OCI-LY7 (cell line): ENCODE results near the gene SLC26A3. TPM values are rescaled to one million over a fixed set of nuclear protein-coding genes. Genes with fewer than 3 reads are reported as not detected.

Experiments
- BruUV-seq: library from RNA; stranded (reverse); fragments of 400-500 nt; replicated peaks from 2 replicates; lab custom pipeline; 2021; lab: Mats Ljungman, UMichigan
- CTCF ChIA-PET: fragments of 300-600 bp; sonication (Branson Sonifier 250); formaldehyde crosslinking; loops from one replicate; lab custom pipeline; 2022; ENCODE audit warnings: antibody characterized with exemption; ENCODE audit not compliant: unreplicated experiment; lab: Charles Lee
- POLR2A ChIA-PET: fragments of 300-600 bp; sonication (Branson Sonifier 250); formaldehyde crosslinking; loops from one replicate; lab custom pipeline; 2022; ENCODE audit warnings: antibody characterized with exemption; lab: Charles Lee
- DNase-seq: peaks from one replicate; pipeline ENCODE4 v3.0.0-alpha.2; 2015; ENCODE audit warnings: low spot score
- H2AFZ ChIP-seq: fragments of 200-600 bp; sonication (generic), shearing (Covaris generic); 2 replicates; pipeline ENCODE4 v1.6.1; 2014; ENCODE audit warnings: mild to moderate bottlenecking, antibody characterized with exemption, low read length, moderate library complexity
- H3K27ac ChIP-seq: fragments of 200-600 bp; sonication (generic); 2 replicates; pipeline ENCODE4 v1.5.1; 2014; ENCODE audit warnings: mixed run types, low read depth, mild to moderate bottlenecking, moderate library complexity, low read length, inconsistent platforms; ENCODE audit not compliant: poor library complexity, severe bottlenecking
- H3K36me3 ChIP-seq: fragments of 200-600 bp; sonication (generic); 2 replicates; pipeline ENCODE4 v1.6.1; 2014; ENCODE audit warnings: mild to moderate bottlenecking, antibody characterized with exemption, low read length, moderate library complexity, mixed read lengths; ENCODE audit not compliant: insufficient read depth
- H3K4me1 ChIP-seq: fragments of 200-600 bp; sonication (generic); 2 replicates; pipeline ENCODE4 v1.5.1; 2014; ENCODE audit warnings: mild to moderate bottlenecking, low read length; ENCODE audit not compliant: insufficient read depth, poor library complexity, severe bottlenecking
- H3K4me2 ChIP-seq: fragments of 200-600 bp; sonication (generic); 2 replicates; pipeline ENCODE4 v1.6.1; 2014; ENCODE audit warnings: mild to moderate bottlenecking, low read length
- H3K4me3 ChIP-seq: fragments of 200-600 bp; sonication (generic); 2 replicates; pipeline ENCODE4 v1.5.1; 2014; ENCODE audit warnings: mild to moderate bottlenecking, low read depth, low read length; ENCODE audit not compliant: poor library complexity, severe bottlenecking
- H3K79me2 ChIP-seq: fragments of 200-600 bp; sonication (generic); 2 replicates; pipeline ENCODE4 v1.6.1; 2016; ENCODE audit warnings: low read depth, mild to moderate bottlenecking, low read length, moderate library complexity, mixed read lengths; ENCODE audit not compliant: insufficient read depth
- H3K9me2 ChIP-seq: fragments of 200-600 bp; sonication (generic); 2 replicates; pipeline ENCODE4 v1.6.1; 2016; ENCODE audit warnings: mild to moderate bottlenecking, low read length, mixed read lengths; ENCODE audit not compliant: insufficient read depth
- H3K9me3 ChIP-seq: fragments of 200-600 bp; sonication (generic); 2 replicates; pipeline ENCODE4 v1.6.1; 2014; ENCODE audit warnings: mild to moderate bottlenecking, mixed run types, low read length, mixed read lengths
- H4K20me1 ChIP-seq: fragments of 200-600 bp; sonication (generic); 2 replicates; pipeline ENCODE4 v1.6.1; 2014; ENCODE audit warnings: mild to moderate bottlenecking, antibody characterized with exemption, low read length, moderate library complexity, mixed read lengths; ENCODE audit not compliant: insufficient read depth
- CTCF ChIP-seq: fragments of 200-600 bp; sonication (generic); conservative IDR thresholded peaks from 2 replicates; pipeline ENCODE4 v1.5.1; 2014; ENCODE audit warnings: mild to moderate bottlenecking, antibody characterized with exemption, low read length, moderate library complexity, mixed read lengths
- EZH2phosphoT487 ChIP-seq: fragments of 200-600 bp; sonication (generic); IDR thresholded peaks from 2 replicates; pipeline ENCODE4 v1.6.1; 2018; ENCODE audit warnings: low read depth, borderline replicate concordance, mild to moderate bottlenecking, mixed run types, antibody characterized with exemption, low read length, moderate library complexity, mixed read lengths
- intact Hi-C: fragments of 100-400 bp; cut with micrococcal nuclease; formaldehyde crosslinking; loops from one replicate; pipeline ENCODE4 v1.10.0; 2022; ENCODE audit not compliant: unreplicated experiment
- total RNA-seq, 2 experiments: library from RNA; depleted of rRNA in 1 of 2; stranded (reverse); fragments of >200 nt in 1 of 2; shearing (Covaris generic) in 1 of 2; gene quantifications; 2 replicates each; pipeline ENCODE4 v1.2.3, GENCODE V29; 2014 to 2022

The SLC26A3 gene
- total RNA-seq, 2 experiments from 2014 or later, result not detected

DNA sequence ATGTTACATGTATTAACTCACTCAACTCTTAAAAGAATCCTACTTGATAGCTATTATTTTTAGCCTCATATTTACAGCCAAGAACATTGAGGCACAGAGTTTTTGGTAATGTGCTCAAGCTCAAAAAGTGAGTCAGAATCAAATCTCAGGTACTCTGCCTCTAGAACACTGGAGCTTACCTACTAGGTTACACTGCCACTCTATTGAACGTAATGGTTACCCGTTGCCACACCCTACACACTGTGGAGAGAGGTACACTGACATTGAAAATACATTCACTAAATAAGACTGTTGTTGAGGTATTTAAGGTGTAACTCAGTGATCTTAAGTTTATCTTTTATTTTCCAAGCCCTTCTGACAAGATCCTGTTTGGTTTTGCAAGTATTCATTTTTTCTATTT, 17.9 kb downstream of the SLC26A3 start:
- H3K9me2 ChIP-seq, result no peaks in the 10 kb centered on the region
- H3K36me3 ChIP-seq, result no peaks in the 10 kb centered on the region
- intact Hi-C loops, result no loop called here
- ChIA-PET CTCF (no interaction called here), POLR2A (no interaction called here)
- H3K4me1 ChIP-seq, result no peaks in the 10 kb centered on the region
- TF ChIP-seq CTCF, result no peak
- TF ChIP-seq EZH2phosphoT487, result no peak
- no peak overlapping the region for H2AFZ ChIP-seq
- BruUV-seq, result no TSS peak
- no peak overlapping the region for H3K27ac ChIP-seq
- H3K9me3 ChIP-seq, result no peaks in the 10 kb centered on the region
- no peaks in the 10 kb centered on the region for H4K20me1 ChIP-seq
- H3K79me2 ChIP-seq, result no peaks in the 10 kb centered on the region
- no peak overlapping the region for H3K4me2 ChIP-seq
- no peak for DNase-seq
- H3K4me3 ChIP-seq, result no peak overlapping the region

DNA sequence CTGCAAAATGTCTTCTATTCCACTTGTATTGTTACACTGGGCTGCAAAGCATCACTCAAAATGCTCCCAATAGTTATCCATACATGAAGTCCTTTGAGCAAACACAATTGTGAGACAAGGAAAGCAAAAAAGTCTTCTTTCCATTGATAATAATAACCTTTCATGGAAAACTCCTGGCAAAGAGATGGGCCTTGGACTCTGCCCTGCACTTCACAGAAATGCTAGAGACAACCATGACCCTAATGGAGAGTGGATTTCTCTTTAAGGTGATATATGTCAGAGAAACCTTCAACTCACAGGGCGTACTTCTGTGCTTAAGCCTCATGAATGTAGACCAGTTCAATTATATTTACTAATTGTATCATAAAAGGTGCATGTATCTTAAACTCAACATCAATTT, 19.4 kb downstream of the SLC26A3 start:
- ChIA-PET CTCF (no interaction called here), POLR2A (no interaction called here)
- no peak for DNase-seq
- no TSS peak for BruUV-seq
- H3K9me2 ChIP-seq, result no peaks in the 10 kb centered on the region
- intact Hi-C loops, result no loop called here
- no peaks in the 10 kb centered on the region for H4K20me1 ChIP-seq
- H3K9me3 ChIP-seq, result no peaks in the 10 kb centered on the region
- no peak overlapping the region for H3K27ac ChIP-seq
- no peaks in the 10 kb centered on the region for H3K79me2 ChIP-seq
- H2AFZ ChIP-seq, result no peak overlapping the region
- H3K36me3 ChIP-seq, result no peaks in the 10 kb centered on the region
- no peaks in the 10 kb centered on the region for H3K4me1 ChIP-seq
- TF ChIP-seq CTCF, result no peak
- no peak for TF ChIP-seq EZH2phosphoT487
- no peak overlapping the region for H3K4me3 ChIP-seq
- H3K4me2 ChIP-seq, result no peak overlapping the region

GRCh38 chr7:107782374-107782773, 20.6 kb downstream of the SLC26A3 start:
- intact Hi-C loops, result no loop called here
- no peaks in the 10 kb centered on the region for H3K4me1 ChIP-seq
- H4K20me1 ChIP-seq, result no peaks in the 10 kb centered on the region
- no peak overlapping the region for H3K4me3 ChIP-seq
- no peaks in the 10 kb centered on the region for H3K9me2 ChIP-seq
- no peak overlapping the region for H2AFZ ChIP-seq
- ChIA-PET CTCF (no interaction called here), POLR2A (no interaction called here)
- H3K79me2 ChIP-seq, result no peaks in the 10 kb centered on the region
- H3K36me3 ChIP-seq, result no peaks in the 10 kb centered on the region
- no peaks in the 10 kb centered on the region for H3K9me3 ChIP-seq
- no peak for DNase-seq
- BruUV-seq, result no TSS peak
- no peak for TF ChIP-seq EZH2phosphoT487
- TF ChIP-seq CTCF, result no peak
- H3K4me2 ChIP-seq, result no peak overlapping the region
- H3K27ac ChIP-seq, result no peak overlapping the region
